ENCODE data around the gene GOLPH3. TPM values are rescaled to one million over a fixed set of nuclear protein-coding genes. Genes with fewer than 3 reads are reported as not detected.
A peak's percentile ranks its signal among the peaks of the same experiment; 100 is the strongest.

Gene GOLPH3
- total and polyA plus RNA-seq, 2 of the 4 experiments (the other 2 are of a cell fraction): 38.2 to 41.3 TPM

DNA sequence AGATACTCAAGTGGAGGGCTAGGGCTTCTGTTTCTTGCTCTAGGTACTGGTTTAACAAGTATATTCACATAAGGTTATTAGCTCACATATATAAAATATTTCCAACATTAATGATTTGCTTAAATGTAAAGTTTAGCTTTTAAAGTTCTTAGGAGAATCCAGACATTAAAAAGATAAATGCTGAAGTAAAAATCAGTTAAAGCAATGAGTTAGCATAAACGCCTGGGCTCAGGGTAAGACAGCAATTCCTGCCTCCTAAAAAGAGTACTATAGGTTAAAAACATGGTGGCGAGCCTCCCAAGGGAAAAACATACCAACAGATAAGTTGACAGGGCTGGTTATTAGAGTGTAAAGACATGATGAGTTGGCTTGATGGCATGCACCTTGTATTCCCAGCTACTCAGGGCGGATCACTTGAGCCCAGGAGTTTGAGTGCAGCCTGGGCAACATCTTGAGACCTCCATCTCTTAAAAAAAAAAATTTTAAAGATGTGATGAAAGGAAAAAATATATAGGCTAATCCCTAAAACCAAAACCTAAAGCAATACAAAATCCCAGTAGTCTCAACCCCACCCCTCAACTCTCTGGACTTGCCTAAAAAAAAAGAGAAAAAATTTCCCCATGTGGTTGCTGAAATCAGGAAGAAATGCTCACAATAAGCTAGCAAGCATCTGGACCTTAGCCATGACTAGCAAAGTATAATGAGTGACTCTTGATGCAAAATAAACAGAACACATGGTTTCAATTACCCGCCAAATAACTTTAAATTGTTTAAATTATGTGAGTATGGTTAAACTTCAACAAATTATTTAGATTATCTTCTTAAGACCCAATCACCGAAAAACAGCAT lies 3.6 kb downstream of the GOLPH3 start:
- WGBS, 2 experiments (ENCODE audit: extremely low coverage in 2 of 2, insufficient read length in 1 of 2): no CpG with 5 or more reads among the region's 5 CpGs
- peaks cover 25% of the 10 kb centered on the region for H3K36me3 ChIP-seq (ENCODE audit: control insufficient read depth, insufficient read depth, low read length)
- intact Hi-C loops (cut with micrococcal nuclease) (loop anchor here (5.0 kb wide), 1 partner anchor 157 kb away; no protein-coding TSS in a partner anchor), dilution Hi-C loops (cut with HindIII; ENCODE audit: low sequenced_read_pairs, unreplicated experiment) (no loop called here), in situ Hi-C loops (cut with MboI; ENCODE audit: low sequenced_read_pairs) (loop anchor here (5.0 kb wide), 1 partner anchor 57 kb away; no protein-coding TSS in a partner anchor)
- TF ChIP-seq, protein P1, sequence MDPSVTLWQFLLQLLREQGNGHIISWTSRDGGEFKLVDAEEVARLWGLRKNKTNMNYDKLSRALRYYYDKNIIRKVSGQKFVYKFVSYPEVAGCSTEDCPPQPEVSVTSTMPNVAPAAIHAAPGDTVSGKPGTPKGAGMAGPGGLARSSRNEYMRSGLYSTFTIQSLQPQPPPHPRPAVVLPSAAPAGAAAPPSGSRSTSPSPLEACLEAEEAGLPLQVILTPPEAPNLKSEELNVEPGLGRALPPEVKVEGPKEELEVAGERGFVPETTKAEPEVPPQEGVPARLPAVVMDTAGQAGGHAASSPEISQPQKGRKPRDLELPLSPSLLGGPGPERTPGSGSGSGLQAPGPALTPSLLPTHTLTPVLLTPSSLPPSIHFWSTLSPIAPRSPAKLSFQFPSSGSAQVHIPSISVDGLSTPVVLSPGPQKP (IDR thresholded peaks at IDR 0.05; ENCODE audit: borderline replicate concordance, low read depth, low read length): no peak
- TF ChIP-seq POLR2A (IDR thresholded peaks at IDR 0.05; ENCODE audit: low read depth, low read length) (0 out of 2 replicates have a peak, but pooled peaks have one; percentile 16), MXI1 (IDR thresholded peaks at IDR 0.05; ENCODE audit: borderline replicate concordance, low read depth, low read length) (peak; percentile 56; the same call in 1 of the 2 replicates)
- 0 out of 2 replicates have a peak overlapping the region, but pooled peaks have one; percentile 8 for H3K14ac ChIP-seq (replicated peaks; ENCODE audit: low read depth, low read length)
- H2AK9ac ChIP-seq (replicated peaks; ENCODE audit: low read depth, low read length, poor library complexity): no peak overlapping the region
- no peak overlapping the region for H4K5ac ChIP-seq (ENCODE audit: low read depth, low read length)
- H3K4me2 ChIP-seq (ENCODE audit: low read depth, low read length): peak overlapping the region; percentile 62
- no peak overlapping the region for H3K4me3 ChIP-seq (ENCODE audit: insufficient read depth, low read depth, low read length)
- H3K9me1 ChIP-seq (ENCODE audit: insufficient read depth, low read length): peaks cover 6% of the 10 kb centered on the region; the same call in 1 of the 2 replicates
- CTCF ChIA-PET: interaction anchor here (0.6 to 0.7 kb wide), 2 partner anchors 55 to 100 kb away, joined by 3 read pairs; no protein-coding TSS in a partner anchor
- peak; percentile 5 for ATAC-seq (ENCODE audit: low read depth)
- no peak overlapping the region for H3K56ac ChIP-seq (ENCODE audit: extremely low read depth, insufficient read depth, low read length)
- no TSS peak for BruUV-seq (replicated peaks)
- H2BK20ac ChIP-seq (ENCODE audit: low read depth, low read length): no peak overlapping the region
- H3K23ac ChIP-seq (ENCODE audit: low read depth, low read length): peak overlapping the region; percentile 29; the same call in 1 of the 2 replicates
- peak overlapping the region; percentile 2; the same call in 1 of the 2 replicates for H3K4ac ChIP-seq (ENCODE audit: low read depth, low read length)
- peak overlapping the region; percentile 75; the same call in 1 of the 2 replicates for H3K27ac ChIP-seq (ENCODE audit: insufficient read depth, low read length)
- H4K91ac ChIP-seq (ENCODE audit: insufficient read depth, low read depth, low read length): no peak overlapping the region
- peaks cover 0 to 52% of the 10 kb centered on the region in 2 experiments; a peak in 3 of 4 replicates for H3K79me1 ChIP-seq (ENCODE audit: low read depth in 1 of 2, low read length in 2 of 2)
- peak overlapping the region; percentile 37 for H2BK5ac ChIP-seq (ENCODE audit: low read depth, low read length, poor library complexity, severe bottlenecking)
- peaks cover 77% of the 10 kb centered on the region for H4K20me1 ChIP-seq (ENCODE audit: insufficient read depth, low read length)
- no peaks in the 10 kb centered on the region for H3K27me3 ChIP-seq (ENCODE audit: control insufficient read depth, insufficient read depth, low read length)
- H3K4me1 ChIP-seq (ENCODE audit: control insufficient read depth, insufficient read depth, low read length): peaks cover 3% of the 10 kb centered on the region; the same call in 1 of the 2 replicates
- no peak overlapping the region for H4K8ac ChIP-seq (ENCODE audit: low read depth in 2 of 2, low read length in 2 of 2)
- H3K9ac ChIP-seq (ENCODE audit: low read depth, low read length): no peak overlapping the region; the same call in 1 of the 2 replicates
- H2AK5ac ChIP-seq (ENCODE audit: low read depth, low read length): no peak overlapping the region
- no peak overlapping the region for H2AFZ ChIP-seq (replicated peaks; ENCODE audit: low read length, poor library complexity)
- POLR2A ChIA-PET (ENCODE audit: unreplicated experiment): interaction anchor here (0.6 kb wide), 6 partner anchors 8 to 1298 kb away, joined by 3 to 6 read pairs (median 4); partner anchors contain the start of gene MTMR12
- H2BK15ac ChIP-seq (ENCODE audit: low read depth, low read length): no peak overlapping the region
- H3K18ac ChIP-seq (ENCODE audit: low read depth, low read length): 0 out of 2 replicates have a peak overlapping the region, but pooled peaks have one; percentile 36
- peak; percentile 93 for DNase-seq
- no peaks in the 10 kb centered on the region for H3K9me3 ChIP-seq (ENCODE audit: control insufficient read depth, insufficient read depth, low read length)
- H2BK120ac ChIP-seq (ENCODE audit: low read depth, low read length): no peak overlapping the region

All from IMR-90 (cell line).